ENCODE measurements around the gene LPP. TPM values are rescaled to one million over a fixed set of nuclear protein-coding genes. Genes with fewer than 3 reads are reported as not detected.

The LPP gene
- total RNA-seq, 1 donor from 2014 or later: 222 TPM

GRCh38 chr3:188404701-188405100 is 250.7 kb downstream of the LPP start:
- no peak overlapping the region for H3K9ac ChIP-seq (ENCODE audit: low read length)
- Mint-ChIP-seq H3K4me1 (ENCODE audit: low read depth, unreplicated experiment) (peaks cover 2% of the 10 kb centered on the region), H3K27me3 (ENCODE audit: low read depth, unreplicated experiment) (no peaks in the 10 kb centered on the region), H3K36me3 (ENCODE audit: low read depth, unreplicated experiment) (peaks cover 8% of the 10 kb centered on the region), H3K27ac (ENCODE audit: unreplicated experiment) (no peak overlapping the region), H3K9me3 (ENCODE audit: unreplicated experiment) (no peaks in the 10 kb centered on the region), H3K4me3 (ENCODE audit: unreplicated experiment) (no peak overlapping the region)
- H2AFZ ChIP-seq (ENCODE audit: low read depth, low read length): no peak overlapping the region
- no peak for FAIRE-seq
- TF ChIP-seq EZH2 (IDR thresholded peaks at IDR 0.05; ENCODE audit: insufficient read depth, low read length) (no peak), CTCF (IDR thresholded peaks at IDR 0.05; ENCODE audit: insufficient read depth, low read depth, low read length) (no peak)
- no peak overlapping the region for H3K4me2 ChIP-seq (ENCODE audit: low read length)
- H3K79me2 ChIP-seq (ENCODE audit: insufficient read depth, low read length): peaks cover 87% of the 10 kb centered on the region
- peaks cover 84% of the 10 kb centered on the region for H4K20me1 ChIP-seq (ENCODE audit: insufficient read depth, low read length)
- peaks cover 26% of the 10 kb centered on the region for H3K36me3 ChIP-seq (ENCODE audit: insufficient read depth, low read length)
- H3K4me1 ChIP-seq (ENCODE audit: insufficient read depth, low read length): no peaks in the 10 kb centered on the region
- H3K4me3 ChIP-seq (ENCODE audit: insufficient read depth, low read depth, low read length): no peak overlapping the region
- H3K27ac ChIP-seq (ENCODE audit: low read depth, low read length): no peak overlapping the region
- H3K9me3 ChIP-seq (ENCODE audit: insufficient read depth, low read depth, low read length): no peaks in the 10 kb centered on the region
- no peaks in the 10 kb centered on the region for H3K27me3 ChIP-seq (ENCODE audit: insufficient read depth, low read length)
- no peak for DNase-seq (ENCODE audit: low read depth)

- Histone ChIP-seq H3K9me3 (ENCODE audit: insufficient read depth, low read depth, low read length) (no peaks in the 10 kb centered on the region), H3K36me3 (ENCODE audit: insufficient read depth, low read length) (peaks cover 29% of the 10 kb centered on the region), H3K27ac (ENCODE audit: low read depth, low read length) (no peak overlapping the region), H3K4me1 (ENCODE audit: insufficient read depth, low read length) (no peaks in the 10 kb centered on the region), H3K27me3 (ENCODE audit: insufficient read depth, low read length) (no peaks in the 10 kb centered on the region), H4K20me1 (ENCODE audit: insufficient read depth, low read length) (peaks cover 64% of the 10 kb centered on the region), H3K4me3 (ENCODE audit: insufficient read depth, low read depth, low read length) (no peak overlapping the region), H3K79me2 (ENCODE audit: insufficient read depth, low read length) (peaks cover 79% of the 10 kb centered on the region), H3K4me2 (ENCODE audit: low read length) (no peak overlapping the region), H2AFZ (ENCODE audit: low read depth, low read length) (no peak overlapping the region), H3K9ac (ENCODE audit: low read length) (no peak overlapping the region)
- Mint-ChIP-seq H3K4me1 (ENCODE audit: low read depth, unreplicated experiment) (no peaks in the 10 kb centered on the region), H3K27ac (ENCODE audit: unreplicated experiment) (no peak overlapping the region), H3K36me3 (ENCODE audit: low read depth, unreplicated experiment) (peaks cover 8% of the 10 kb centered on the region), H3K4me3 (ENCODE audit: unreplicated experiment) (no peak overlapping the region), H3K9me3 (ENCODE audit: unreplicated experiment) (no peaks in the 10 kb centered on the region), H3K27me3 (ENCODE audit: low read depth, unreplicated experiment) (no peaks in the 10 kb centered on the region)
- no peak for TF ChIP-seq CTCF (IDR thresholded peaks at IDR 0.05; ENCODE audit: insufficient read depth, low read depth, low read length)
- TF ChIP-seq EZH2 (IDR thresholded peaks at IDR 0.05; ENCODE audit: insufficient read depth, low read length): no peak
- FAIRE-seq (no peak), DNase-seq (ENCODE audit: low read depth) (peak; percentile 29)
Observed at GRCh38 chr3:188407158-188407880, 253.4 kb downstream of the LPP start.

GRCh38 chr3:188408831-188409230 is 254.9 kb downstream of the LPP start:
- no peak overlapping the region for H3K27ac ChIP-seq (ENCODE audit: low read depth, low read length)
- H3K27ac Mint-ChIP-seq (ENCODE audit: unreplicated experiment): no peak overlapping the region
- no peaks in the 10 kb centered on the region for H3K27me3 Mint-ChIP-seq (ENCODE audit: low read depth, unreplicated experiment)
- TF ChIP-seq CTCF (IDR thresholded peaks at IDR 0.05; ENCODE audit: insufficient read depth, low read depth, low read length) (no peak), EZH2 (IDR thresholded peaks at IDR 0.05; ENCODE audit: insufficient read depth, low read length) (no peak)
- no peaks in the 10 kb centered on the region for H3K9me3 Mint-ChIP-seq (ENCODE audit: unreplicated experiment)
- no peak overlapping the region for H3K4me3 Mint-ChIP-seq (ENCODE audit: unreplicated experiment)
- peaks cover 57% of the 10 kb centered on the region for H4K20me1 ChIP-seq (ENCODE audit: insufficient read depth, low read length)
- H2AFZ ChIP-seq (ENCODE audit: low read depth, low read length): no peak overlapping the region
- no peak for DNase-seq (ENCODE audit: low read depth)
- H3K9ac ChIP-seq (ENCODE audit: low read length): no peak overlapping the region
- peaks cover 12% of the 10 kb centered on the region for H3K36me3 Mint-ChIP-seq (ENCODE audit: low read depth, unreplicated experiment)
- no peaks in the 10 kb centered on the region for H3K9me3 ChIP-seq (ENCODE audit: insufficient read depth, low read depth, low read length)
- no peak overlapping the region for H3K4me2 ChIP-seq (ENCODE audit: low read length)
- H3K4me1 ChIP-seq (ENCODE audit: insufficient read depth, low read length): no peaks in the 10 kb centered on the region
- H3K27me3 ChIP-seq (ENCODE audit: insufficient read depth, low read length): no peaks in the 10 kb centered on the region
- no peaks in the 10 kb centered on the region for H3K4me1 Mint-ChIP-seq (ENCODE audit: low read depth, unreplicated experiment)
- no peak overlapping the region for H3K4me3 ChIP-seq (ENCODE audit: insufficient read depth, low read depth, low read length)
- FAIRE-seq: no peak
- H3K36me3 ChIP-seq (ENCODE audit: insufficient read depth, low read length): peaks cover 29% of the 10 kb centered on the region
- H3K79me2 ChIP-seq (ENCODE audit: insufficient read depth, low read length): peaks cover 79% of the 10 kb centered on the region
